Suppressor macrophage treated with lipopolysaccharide for 4 hours (primary cell): Measurements from ENCODE around the gene GBE1.
A peak's percentile ranks its signal among the peaks of the same experiment; 100 is the strongest.

Experiments used
- DNase-seq: peaks from one replicate; pipeline ENCODE4 v3.0.0-alpha.2; 2020

GBE1 gene

DNA sequence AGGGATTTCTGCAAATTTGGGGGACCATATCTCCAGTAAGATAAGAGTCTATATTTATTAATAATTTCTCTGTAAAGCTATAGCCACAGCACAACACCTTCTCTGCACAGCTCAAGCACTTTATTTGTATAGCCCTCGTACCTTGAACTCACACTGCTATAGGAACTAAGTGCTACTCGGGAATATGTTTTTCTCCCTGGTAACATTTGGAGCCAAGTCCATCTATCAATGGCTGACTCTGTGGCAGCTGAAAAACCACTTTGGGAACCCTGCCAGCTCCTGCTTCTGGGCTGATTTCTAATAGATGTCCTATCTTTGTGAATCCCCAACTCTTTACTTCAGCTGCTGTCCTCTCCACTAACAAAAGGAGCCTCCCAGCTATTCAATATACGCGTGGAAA lies 298.5 kb downstream of the GBE1 start:
- DNase-seq = no peak

DNA sequence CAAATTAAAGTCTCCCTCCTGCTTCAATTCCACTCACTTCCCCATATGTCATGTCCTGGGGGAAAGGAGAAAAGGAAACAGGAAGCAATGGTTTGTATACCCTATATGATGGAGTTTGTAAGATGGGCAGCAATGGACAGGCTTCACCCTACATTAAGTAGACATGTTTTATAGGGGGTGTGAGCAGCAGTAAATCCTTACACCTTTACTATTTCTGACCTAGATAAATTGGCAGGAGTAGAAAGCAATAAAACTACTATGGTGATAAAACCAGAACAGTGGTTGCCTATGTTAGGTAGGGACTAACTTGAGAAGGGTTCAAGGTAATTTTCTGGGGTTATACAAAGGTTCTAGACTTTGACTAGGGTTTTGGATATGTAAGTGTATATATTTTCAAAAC lies 301.7 kb downstream of the GBE1 start:
- peak; percentile 2 for DNase-seq

DNA sequence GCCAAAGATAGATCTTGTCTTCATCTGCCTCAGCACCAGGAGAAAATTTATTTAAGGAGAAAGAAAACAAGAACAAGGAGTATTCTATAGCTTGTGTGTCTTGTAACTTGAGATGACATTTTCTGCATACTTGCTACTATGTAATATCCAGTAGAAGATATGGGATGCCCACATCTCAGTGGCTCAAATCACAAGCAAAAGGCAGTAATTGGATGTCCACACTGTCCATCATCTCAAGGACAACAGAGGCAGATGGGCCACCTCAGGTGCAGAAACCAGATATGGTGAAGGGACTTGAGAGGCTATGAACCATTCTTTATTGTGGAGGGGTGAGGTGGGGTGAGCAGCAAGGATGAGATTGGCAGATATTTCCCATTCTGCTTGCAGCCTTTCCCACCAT lies 309.0 kb downstream of the GBE1 start:
- DNase-seq = no peak

DNA sequence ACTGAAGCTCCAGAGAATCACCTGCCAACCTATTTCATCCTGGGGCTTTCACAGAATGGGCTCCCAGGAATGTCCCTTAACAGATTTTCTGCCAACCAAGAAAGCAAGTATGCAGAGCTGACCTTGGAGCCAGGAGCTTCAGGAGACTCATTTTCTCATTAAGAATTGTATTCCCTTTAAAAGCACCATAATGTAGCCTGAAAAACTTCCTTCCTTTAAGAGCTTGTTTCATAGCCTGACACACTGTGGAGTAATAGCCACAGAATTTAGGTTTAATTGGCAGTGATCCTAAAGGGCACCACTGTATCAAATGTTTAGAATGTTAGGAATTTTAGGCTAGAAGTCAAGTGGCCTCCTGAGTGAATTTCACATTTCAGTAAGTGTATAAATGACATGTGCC lies 309.8 kb downstream of the GBE1 start:
- DNase-seq = no peak

DNA sequence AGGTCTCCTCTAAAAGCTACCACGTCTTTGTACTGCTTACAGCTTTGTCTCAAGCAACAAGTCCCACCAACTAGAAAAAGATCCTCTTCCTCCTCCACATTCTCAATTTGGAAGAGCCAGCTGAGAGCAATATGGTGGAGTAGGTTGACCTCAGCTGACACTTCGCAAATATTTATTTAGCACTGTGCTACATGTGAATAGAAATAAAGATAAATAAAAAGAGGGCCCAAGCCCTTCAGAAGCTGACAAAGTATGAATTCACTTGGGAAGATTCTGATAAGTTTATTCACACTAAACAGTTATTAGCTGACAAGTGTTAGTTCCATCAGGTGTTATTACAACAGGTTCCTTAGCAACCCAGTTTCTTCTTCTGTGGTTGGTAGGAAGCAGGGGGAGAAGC lies 310.3 kb downstream of the GBE1 start:
- DNase-seq = no peak

DNA sequence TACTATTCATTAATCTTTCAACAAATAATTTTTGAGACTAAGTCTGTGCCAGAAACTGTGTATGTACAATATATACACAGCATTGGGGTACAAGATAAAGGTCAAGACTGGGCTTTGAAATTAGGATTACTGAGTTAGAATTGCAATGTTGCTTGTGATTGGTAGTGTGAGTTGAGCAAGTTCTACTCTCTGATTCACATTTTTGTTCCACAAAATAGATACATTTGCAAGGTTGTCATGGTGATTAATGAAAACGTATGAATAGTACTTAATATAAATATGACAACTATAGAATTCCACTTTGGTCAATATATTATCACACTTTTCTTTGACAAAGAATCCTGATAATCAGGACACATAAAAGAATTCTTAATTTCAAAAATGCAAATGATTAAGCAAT lies 314.6 kb downstream of the GBE1 start:
- DNase-seq = no peak

DNA sequence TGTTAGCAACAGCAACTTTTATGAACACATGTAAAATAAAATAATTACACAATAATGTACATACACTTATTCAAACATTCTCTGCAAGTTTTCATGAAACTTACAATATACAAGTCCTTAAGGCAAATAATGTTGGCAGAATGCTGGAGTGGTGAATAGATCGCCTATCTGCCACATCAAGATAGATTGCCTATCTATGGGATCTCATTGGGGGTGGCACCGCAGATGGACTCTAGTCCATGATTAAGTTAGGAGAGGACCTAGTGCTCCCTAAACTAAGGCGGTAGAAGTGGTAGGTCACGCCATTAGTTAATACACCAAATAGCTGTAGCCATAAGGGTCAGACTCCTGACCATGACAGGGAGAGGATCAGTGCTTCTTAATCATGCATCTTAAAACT lies 315.7 kb downstream of the GBE1 start:
- no peak for DNase-seq

DNA sequence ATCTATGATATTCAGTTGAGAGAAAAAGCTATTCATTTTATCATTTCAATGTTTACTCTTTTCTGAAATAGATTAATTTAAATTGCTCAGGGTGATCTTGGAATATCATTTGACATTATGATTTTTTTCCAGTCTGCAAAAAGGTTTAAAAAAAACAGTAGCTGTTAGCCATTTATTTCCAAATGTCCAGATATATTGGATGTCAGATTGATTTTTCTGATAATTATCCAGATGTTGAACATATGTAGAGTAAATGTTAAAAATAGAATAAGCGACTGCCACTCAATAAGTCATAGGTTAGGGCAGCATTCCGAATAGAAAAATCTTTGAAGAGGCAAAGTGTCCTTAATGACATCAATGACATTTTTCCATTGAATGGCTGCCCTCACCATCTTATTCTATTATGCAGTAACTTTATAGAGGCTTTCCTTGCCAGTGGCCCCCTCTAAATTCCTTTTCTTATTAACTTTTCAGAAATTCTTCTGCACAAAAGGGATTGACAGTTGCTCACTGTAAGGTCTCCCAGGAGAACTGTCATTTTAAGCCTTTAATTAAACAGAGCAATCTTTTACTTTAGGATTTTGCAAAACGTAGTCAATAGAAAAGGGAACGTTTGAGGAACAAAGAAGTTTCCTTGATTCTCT lies 316.5 kb downstream of the GBE1 start:
- no peak for DNase-seq

DNA sequence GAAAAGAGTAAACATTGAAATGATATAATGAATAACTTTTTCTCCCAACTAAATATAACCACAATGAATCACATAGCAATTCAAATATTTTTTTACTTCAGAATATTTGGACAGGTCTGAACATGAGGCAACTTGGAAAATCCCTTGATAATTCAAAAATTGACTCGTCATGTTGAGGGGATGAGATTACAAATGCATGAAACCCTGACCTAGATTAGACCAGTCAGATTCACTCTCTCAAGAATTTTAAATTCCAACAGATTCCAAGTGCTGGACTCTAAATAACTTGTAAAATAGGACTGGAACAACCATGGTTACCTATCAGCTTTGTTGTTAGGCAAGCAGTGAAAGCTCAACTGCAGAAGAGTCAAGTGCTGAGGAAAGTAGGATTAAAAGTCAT lies 317.5 kb downstream of the GBE1 start:
- no peak for DNase-seq

DNA sequence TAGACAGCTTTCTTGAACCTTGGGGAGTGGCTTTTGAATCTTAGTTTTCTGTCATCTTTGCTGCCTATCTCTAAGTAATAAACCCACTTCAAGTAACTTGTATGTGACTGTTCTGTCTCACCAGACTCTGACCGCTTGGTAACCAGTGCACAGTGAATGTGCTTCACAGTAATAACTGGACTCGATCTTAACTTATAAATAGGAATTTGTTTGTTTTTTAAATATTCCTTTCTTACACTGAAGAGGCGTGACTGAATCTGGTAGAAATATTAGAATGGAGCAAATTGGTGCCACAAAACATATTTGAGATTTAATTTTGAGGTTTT lies 318.0 kb downstream of the GBE1 start:
- no peak for DNase-seq

DNA sequence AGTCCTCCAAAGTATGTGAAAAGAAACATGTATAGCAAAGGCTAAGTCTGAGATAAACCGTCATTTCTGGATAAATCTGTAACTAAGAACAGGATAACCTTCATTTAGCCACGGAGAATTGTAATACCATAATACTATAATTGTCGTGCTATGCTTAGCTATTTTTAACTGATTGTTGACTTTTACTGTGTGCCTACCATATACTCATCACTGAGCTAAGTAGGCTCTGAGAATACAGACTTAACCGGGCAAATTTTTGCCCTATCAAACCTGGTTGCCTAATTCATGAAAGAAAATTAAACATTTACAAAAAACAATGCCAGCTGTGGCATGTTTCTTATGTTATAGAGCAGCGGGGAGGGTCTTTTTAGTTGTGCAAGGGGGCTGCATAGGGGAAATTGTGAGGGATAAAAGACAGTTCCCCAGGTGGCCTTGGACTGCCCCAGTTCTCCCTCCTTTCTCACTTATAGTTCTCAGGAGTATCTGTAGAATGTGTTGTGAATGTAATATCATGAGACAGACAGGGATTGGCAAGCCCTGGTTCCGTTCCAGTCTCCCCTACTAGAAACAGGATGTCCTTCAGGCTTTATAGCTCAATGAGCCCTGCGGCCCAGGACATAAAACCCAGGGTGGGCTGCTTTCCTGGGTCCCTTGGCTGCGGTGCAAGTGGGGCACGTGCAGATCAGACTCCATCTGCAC lies 318.5 kb downstream of the GBE1 start:
- no peak for DNase-seq

DNA sequence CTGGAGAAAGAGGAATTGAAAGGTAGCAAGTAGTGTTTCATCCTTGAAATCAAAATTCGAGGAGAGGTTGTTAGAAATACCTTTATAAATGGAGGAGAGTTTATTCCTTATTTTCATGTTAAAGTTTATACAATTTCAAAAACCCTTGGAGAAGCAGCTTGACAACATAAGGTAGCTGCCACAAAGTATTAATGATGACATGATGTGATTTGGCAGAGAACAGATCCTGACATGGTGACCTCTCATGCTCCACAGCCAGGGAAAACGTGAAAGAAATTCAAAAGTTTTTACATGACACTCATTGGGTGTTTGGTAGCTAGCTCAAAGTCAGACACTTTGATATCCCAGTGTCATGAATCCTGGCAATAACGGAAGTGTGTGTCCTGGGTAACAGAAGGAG lies 320.8 kb downstream of the GBE1 start:
- DNase-seq = no peak
